ENCODE results near the gene PSD2.

The PSD2 gene

GRCh38 chr5:139838381-139839197 is 43.0 kb downstream of the PSD2 start:
- DNase-seq, result no peak

- no peak for DNase-seq
Observed at GRCh38 chr5:139839232-139839815, 43.7 kb downstream of the PSD2 start.

GRCh38 chr5:139839918-139840317 is 44.3 kb downstream of the PSD2 start:
- no peak for DNase-seq

- peak; percentile 97 for DNase-seq
Observed at GRCh38 chr5:139841549-139841948, 45.9 kb downstream of the PSD2 start.

- DNase-seq, result no peak
Observed at GRCh38 chr5:139842321-139842720, 46.7 kb downstream of the PSD2 start.

GRCh38 chr5:139843991-139844390 is 48.4 kb downstream of the PSD2 start:
- DNase-seq, result no peak

- peak; percentile 83 for DNase-seq
Observed at GRCh38 chr5:139844472-139845145, 49.0 kb downstream of the PSD2 start.

GRCh38 chr5:139845846-139846681 is 50.5 kb downstream of the PSD2 start:
- DNase-seq, result peak; percentile 85

- no peak for DNase-seq
Observed at GRCh38 chr5:139847091-139847490, 51.5 kb downstream of the PSD2 start.

- DNase-seq, result no peak
Observed at GRCh38 chr5:139847790-139848507, 52.3 kb downstream of the PSD2 start.

GRCh38 chr5:139848508-139849100 is 53.0 kb downstream of the PSD2 start:
- no peak for DNase-seq

- DNase-seq, result no peak
Observed at GRCh38 chr5:139849501-139849900, 53.9 kb downstream of the PSD2 start.

GRCh38 chr5:139849942-139850341 is 54.3 kb downstream of the PSD2 start:
- DNase-seq, result peak; percentile 31

GRCh38 chr5:139850423-139851016 is 54.9 kb downstream of the PSD2 start:
- DNase-seq, result no peak

- DNase-seq, result no peak
Observed at GRCh38 chr5:139851558-139851957, 56.0 kb downstream of the PSD2 start.

GRCh38 chr5:139852696-139853095 is 57.1 kb downstream of the PSD2 start:
- no peak for DNase-seq

GRCh38 chr5:139854029-139854605 is 58.5 kb downstream of the PSD2 start:
- no peak for DNase-seq

GRCh38 chr5:139854953-139855352 is 59.3 kb downstream of the PSD2 start:
- no peak for DNase-seq

- DNase-seq, result no peak
Observed at GRCh38 chr5:139855451-139855850, 59.8 kb downstream of the PSD2 start.

GRCh38 chr5:139855946-139856540 is 60.4 kb downstream of the PSD2 start:
- DNase-seq, result no peak

GRCh38 chr5:139856714-139857113 is 61.1 kb downstream of the PSD2 start:
- no peak for DNase-seq

Data from NCI-H526 treated with DMSO at 0.1 percent for 48 hours (cell line).